Endothelial cell of umbilical vein (primary cell): ENCODE results near the gene BRF1. TPM values are rescaled to one million over a fixed set of nuclear protein-coding genes. Genes with fewer than 3 reads are reported as not detected.

Experiments
- BruUV-seq: library from RNA; stranded (reverse); fragments of 400-500 nt; replicated peaks from 2 replicates; lab custom pipeline; 2021; lab: Mats Ljungman, UMichigan
- CTCF ChIA-PET: fragments of 300-600, 350-600 bp; sonication (Branson Sonifier 250); formaldehyde crosslinking; loops from one replicate; lab custom pipeline; 2021; ENCODE audit warnings: antibody characterized with exemption, inconsistent platforms; lab: Charles Lee
- POLR2A ChIA-PET: fragments of 300-600, 350-600 bp; sonication (Branson Sonifier 250); formaldehyde crosslinking; loops from one replicate; lab custom pipeline; 2021; ENCODE audit warnings: antibody characterized with exemption, inconsistent platforms; lab: Charles Lee
- DNase-seq: peaks from one replicate; pipeline ENCODE4 v3.0.0-alpha.2; 2011; ENCODE audit warnings: low read depth, low spot score
- FAIRE-seq: peaks from 2 replicates; lab custom pipeline; 2011; peaks lifted over from hg19 to GRCh38; lab: Jason Lieb, UNC
- H2AFZ ChIP-seq: 2 replicates; pipeline ENCODE4 v1.6.0; 2012; ENCODE audit warnings: low read depth, low read length, control low read depth, inconsistent platforms
- H3K27ac ChIP-seq: 2 replicates; pipeline ENCODE4 v1.5.1; 2011; ENCODE audit warnings: low read depth, mild to moderate bottlenecking, control low read depth, low read length, moderate library complexity; ENCODE audit not compliant: insufficient read depth
- H3K27me3 ChIP-seq, 2 experiments: 2 replicates each; pipeline versions ENCODE4 v1.6.0 to v1.6.1; 2011; ENCODE audit warnings: low read length in 2 of 2, mixed read lengths in 1 of 2; ENCODE audit not compliant: control insufficient read depth in 2 of 2, insufficient read depth in 2 of 2
- H3K36me3 ChIP-seq, 2 experiments: 2 replicates in 1 of 2; 3 replicates in 1 of 2; pipeline ENCODE4 v1.5.1; 2011; ENCODE audit warnings: low read length in 2 of 2, mild to moderate bottlenecking in 1 of 2, moderate library complexity in 1 of 2; ENCODE audit not compliant: control insufficient read depth in 2 of 2, insufficient read depth in 2 of 2; ENCODE audit errors: extremely low read depth in 1 of 2
- H3K4me1 ChIP-seq: 3 replicates; pipeline ENCODE4 v1.5.1; 2011; ENCODE audit warnings: mild to moderate bottlenecking, low read length; ENCODE audit not compliant: control insufficient read depth, insufficient read depth; ENCODE audit errors: extremely low read depth
- H3K4me2 ChIP-seq: 2 replicates; pipeline ENCODE4 v1.6.1; 2011; ENCODE audit warnings: low read length, control low read depth, mixed read lengths; ENCODE audit not compliant: insufficient read depth
- H3K4me3 ChIP-seq, 3 experiments: fragments of 200-600 bp in 1 of 3; sonication (generic), shearing (Covaris generic) in 1 of 3; replicated peaks in 1 of 3; 2 replicates each; pipeline ENCODE4 v1.5.1; 2011 to 2016; ENCODE audit warnings: control low read depth in 3 of 3, low read length in 3 of 3, mild to moderate bottlenecking in 2 of 3, inconsistent platforms in 1 of 3, low read depth in 1 of 3, moderate library complexity in 1 of 3; ENCODE audit not compliant: insufficient read depth in 1 of 3
- H3K79me2 ChIP-seq: 2 replicates; pipeline ENCODE4 v1.6.0; 2012; ENCODE audit warnings: low read length, inconsistent platforms; ENCODE audit not compliant: control insufficient read depth, insufficient read depth
- H3K9ac ChIP-seq: replicated peaks from 2 replicates; pipeline ENCODE3; 2011; ENCODE audit warnings: low read length, control low read depth; ENCODE audit not compliant: insufficient read depth; ENCODE audit errors: extremely low read depth
- H3K9me1 ChIP-seq: replicated peaks from 3 replicates; pipeline ENCODE4 v1.6.0; 2011; ENCODE audit warnings: mild to moderate bottlenecking, low read length; ENCODE audit not compliant: control insufficient read depth, insufficient read depth; ENCODE audit errors: extremely low read depth
- H3K9me3 ChIP-seq: replicated peaks from 2 replicates; pipeline ENCODE4 v1.5.1; 2012; ENCODE audit warnings: low read length, inconsistent platforms; ENCODE audit not compliant: control insufficient read depth, insufficient read depth
- H4K20me1 ChIP-seq: replicated peaks from 2 replicates; pipeline ENCODE3; 2011; ENCODE audit warnings: mild to moderate bottlenecking, low read length; ENCODE audit not compliant: control insufficient read depth, insufficient read depth; ENCODE audit errors: extremely low read depth
- CTCF ChIP-seq, 2 donors: IDR thresholded peaks; 1 replicate in 1 of 2; 2 replicates in 1 of 2; pipeline ENCODE4 v1.5.1; 2011; ENCODE audit warnings: low read length in 2 of 2, mild to moderate bottlenecking in 2 of 2, moderate library complexity in 2 of 2, control low read depth in 1 of 2, inconsistent platforms in 1 of 2, low read depth in 1 of 2; ENCODE audit not compliant: insufficient read depth in 1 of 2; ENCODE audit errors: extremely low read depth in 1 of 2
- EZH2 ChIP-seq: IDR thresholded peaks from 2 replicates; pipeline ENCODE4 v1.6.1; 2012; ENCODE audit warnings: borderline replicate concordance, low read depth, mild to moderate bottlenecking, moderate library complexity, low read length, inconsistent platforms; ENCODE audit not compliant: severe bottlenecking
- FOS ChIP-seq: IDR thresholded peaks from 2 replicates; pipeline ENCODE4 v1.6.1; 2011; ENCODE audit warnings: mild to moderate bottlenecking, low read length, moderate library complexity, borderline replicate concordance; ENCODE audit not compliant: insufficient read depth
- GATA2 ChIP-seq: IDR thresholded peaks from 2 replicates; pipeline ENCODE4 v1.7.0; 2011; ENCODE audit warnings: low read depth, mild to moderate bottlenecking, moderate library complexity, mixed read lengths, low read length; ENCODE audit not compliant: insufficient read length, insufficient read depth
- JUN ChIP-seq: IDR thresholded peaks from 2 replicates; pipeline ENCODE4 v1.6.1; 2011; ENCODE audit warnings: borderline replicate concordance, low read depth; ENCODE audit not compliant: insufficient read length, insufficient read depth
- MYC ChIP-seq: IDR thresholded peaks from one replicate; pipeline ENCODE4 v1.6.1; 2011; ENCODE audit warnings: mild to moderate bottlenecking, low read depth, low read length
- POLR2A ChIP-seq: IDR thresholded peaks from 2 replicates; pipeline ENCODE4 v1.6.1; 2012; ENCODE audit warnings: low read depth, mild to moderate bottlenecking, control low read depth, low read length
- POLR2AphosphoS5 ChIP-seq: IDR thresholded peaks from 2 replicates; pipeline ENCODE4 v1.6.1; 2012; ENCODE audit warnings: low read depth, mild to moderate bottlenecking, control low read depth, low read length, moderate library complexity; ENCODE audit not compliant: insufficient read depth
- dilution Hi-C: fragments of 300-500 bp; cut with MboI; formaldehyde crosslinking; loops from one replicate; pipeline ENCODE4 v1.15.0; 2019; ENCODE audit warnings: low sequenced_read_pairs; ENCODE audit not compliant: extremely low pct_ligation_motif_present
- intact Hi-C: fragments of 100-400 bp; cut with micrococcal nuclease; formaldehyde crosslinking; loops from one replicate; pipeline ENCODE4 v1.10.0; 2022
- polyA plus RNA-seq, 4 experiments: library from polyadenylated mRNA; depleted of rRNA in 3 of 4; stranded (reverse) in 3 of 4; unstranded in 1 of 4; fragments of >200 nt; gene quantifications; 2 replicates each; pipeline versions ENCODE4 v1.2.1 to v1.2.3, GENCODE V29; 2011 to 2012; ENCODE audit warnings: missing spikeins in 1 of 4
- total RNA-seq: library from RNA; stranded (reverse); gene quantifications from 2 replicates; pipeline ENCODE4 v1.2.3, GENCODE V29; 2021
- TF ChIP-seq, protein P1 (sequence below): IDR thresholded peaks from 2 replicates; pipeline ENCODE4 v1.6.1; 2011; ENCODE audit not compliant: insufficient read depth, insufficient read length

BRF1 gene
- total and polyA plus RNA-seq, 2 donors (not counting 3 experiments of a cell fraction or from before 2014, with no cell fraction given) = 19.0 to 47.2 TPM

DNA sequence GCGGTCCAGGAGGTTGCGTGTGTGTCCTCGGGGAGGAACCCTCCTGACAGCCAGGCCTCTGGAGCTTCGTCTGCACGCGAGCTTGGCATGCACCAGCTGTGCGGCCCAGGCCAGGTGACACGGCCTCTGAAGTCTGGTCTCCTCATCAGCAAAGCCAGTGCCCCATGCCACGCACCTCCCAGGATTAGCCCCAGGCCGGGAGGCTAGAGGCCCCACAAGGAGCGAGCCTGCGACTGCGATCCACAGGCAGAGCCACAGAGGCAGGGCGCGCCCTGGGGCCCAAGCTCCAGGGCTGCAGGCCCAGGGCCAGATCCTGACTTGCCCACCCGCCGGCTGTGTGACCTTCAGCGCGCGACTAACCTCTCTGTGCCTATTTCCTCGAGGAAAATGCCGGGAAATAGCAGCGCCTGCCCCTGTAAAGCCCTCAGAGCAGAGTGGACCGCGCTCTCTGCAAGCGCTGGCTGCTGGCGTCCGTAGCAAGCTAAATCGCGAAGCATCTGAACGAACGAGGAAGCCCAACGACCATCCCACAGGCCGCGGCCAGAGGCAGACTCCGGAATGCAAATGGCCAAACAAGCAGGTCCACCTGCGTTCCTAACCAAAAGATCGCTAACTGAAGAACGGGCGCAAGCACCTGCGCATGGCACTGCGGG is 53.0 kb downstream of the BRF1 start:
- ChIA-PET CTCF (interaction anchor here (0.6 to 2.9 kb wide), 18 partner anchors 12 to 242 kb away, joined by 3 to 14 read pairs (median 4); partner anchors contain the start of genes BRF1 and JAG2), POLR2A (no interaction called here)
- dilution Hi-C loops = no loop called here
- Histone ChIP-seq H3K79me2 (peaks cover 23% of the 10 kb centered on the region), H3K9me1 (no peaks in the 10 kb centered on the region), H4K20me1 (no peaks in the 10 kb centered on the region), H3K9ac (no peak overlapping the region), H2AFZ (peak overlapping the region; percentile 13), H3K4me2 (peak overlapping the region; percentile 40), H3K4me3 (peak overlapping the region; percentile 10 to 80 (median 22)), H3K4me1 (peaks cover 7% of the 10 kb centered on the region), H3K36me3 (peaks cover 2 to 24% of the 10 kb centered on the region in 2 experiments), H3K27ac (no peak overlapping the region), H3K9me3 (no peaks in the 10 kb centered on the region), H3K27me3 (no peaks in the 10 kb centered on the region)
- BruUV-seq = no TSS peak
- DNase-seq (no peak), FAIRE-seq (peak; percentile 8)
- no peak for TF ChIP-seq CTCF (IDR thresholded peaks at IDR 0.05; ENCODE audit: extremely low read depth in 1 of 2, insufficient read depth in 1 of 2, low read depth in 1 of 2, low read length in 2 of 2)
- no peak for TF ChIP-seq GATA2
- no peak for TF ChIP-seq JUN
- no peak for TF ChIP-seq POLR2A
- TF ChIP-seq MYC = no peak
- TF ChIP-seq POLR2AphosphoS5 = no peak
- TF ChIP-seq, protein P1, sequence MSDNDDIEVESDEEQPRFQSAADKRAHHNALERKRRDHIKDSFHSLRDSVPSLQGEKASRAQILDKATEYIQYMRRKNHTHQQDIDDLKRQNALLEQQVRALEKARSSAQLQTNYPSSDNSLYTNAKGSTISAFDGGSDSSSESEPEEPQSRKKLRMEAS = no peak
- TF ChIP-seq EZH2 = no peak
- TF ChIP-seq FOS = no peak
- intact Hi-C loops = loop anchor here (10.0 kb wide), 2 partner anchors 57 to 83 kb away; partner anchors contain the start of genes BRF1 and JAG2
